HUES64 (cell line): Measurements from ENCODE around the gene KCNAB2.
"Not testable (repeated sequence)": the region's sequence is repeated elsewhere in the genome, so short reads cannot be mapped to it uniquely, and the experiment has no call there.

Experiments
- H3K27ac ChIP-seq: 2 replicates; pipeline ENCODE4 v1.7.0; 2013; ENCODE audit warnings: low read depth, low read length, inconsistent platforms
- H3K27me3 ChIP-seq: 2 replicates; pipeline ENCODE4 v1.6.1; 2013; ENCODE audit warnings: mild to moderate bottlenecking, low read length; ENCODE audit not compliant: insufficient read depth
- H3K36me3 ChIP-seq: 2 replicates; pipeline ENCODE4 v1.6.1; 2013; ENCODE audit warnings: mild to moderate bottlenecking, low read length; ENCODE audit not compliant: insufficient read depth
- H3K4me1 ChIP-seq: 2 replicates; pipeline ENCODE4 v1.6.1; 2013; ENCODE audit warnings: mild to moderate bottlenecking, low read length, moderate library complexity; ENCODE audit not compliant: insufficient read depth
- H3K4me3 ChIP-seq: 2 replicates; pipeline ENCODE4 v1.5.1; 2013; ENCODE audit warnings: mild to moderate bottlenecking, low read length, moderate library complexity
- H3K9ac ChIP-seq: 2 replicates; pipeline ENCODE4 v1.6.1; 2013; ENCODE audit warnings: mild to moderate bottlenecking, low read depth, low read length
- H3K9me3 ChIP-seq: 2 replicates; pipeline ENCODE4 v1.6.1; 2013; ENCODE audit warnings: low read depth, low read length; ENCODE audit not compliant: insufficient read depth
- WGBS: fragments of 150-250, 120-280 bp; methylation state at CpG from one replicate; pipeline ENCODE4 v1.1.7; 2013; ENCODE audit warnings: missing lambda C conversion rate; 5-methylcytosine and 5-hydroxymethylcytosine counted together

Gene KCNAB2

GRCh38 chr1:6063532-6064053, 17.9 kb downstream of the KCNAB2 start:
- H3K36me3 ChIP-seq, H3K4me1 ChIP-seq, H3K27ac ChIP-seq, H3K9me3 ChIP-seq, H3K9ac ChIP-seq, H3K4me3 ChIP-seq, H3K27me3 ChIP-seq: not testable (repeated sequence)
- 89% methylated on average over 7 of the region's 7 CpGs for WGBS

GRCh38 chr1:6065093-6065858, 19.6 kb downstream of the KCNAB2 start:
- Histone ChIP-seq H3K9me3 (no peaks in the 10 kb centered on the region), H3K9ac (no peak overlapping the region), H3K36me3 (no peaks in the 10 kb centered on the region), H3K27me3 (no peaks in the 10 kb centered on the region), H3K4me3 (no peak overlapping the region), H3K27ac (no peak overlapping the region), H3K4me1 (no peaks in the 10 kb centered on the region)
- 91% methylated on average over 28 of the region's 28 CpGs for WGBS

- no peak overlapping the region for H3K27ac ChIP-seq
Observed at GRCh38 chr1:6066680-6067079, 21.0 kb downstream of the KCNAB2 start.

GRCh38 chr1:6068073-6068472, 22.4 kb downstream of the KCNAB2 start:
- 92% methylated on average over 5 of the region's 5 CpGs for WGBS
- Histone ChIP-seq H3K27ac (no peak overlapping the region), H3K36me3 (no peaks in the 10 kb centered on the region), H3K4me1 (no peaks in the 10 kb centered on the region), H3K9me3 (no peaks in the 10 kb centered on the region), H3K4me3 (no peak overlapping the region), H3K27me3 (no peaks in the 10 kb centered on the region), H3K9ac (no peak overlapping the region)

More at GRCh38 chr1:6066680-6067079, 21.0 kb downstream of the KCNAB2 start:
- Histone ChIP-seq H3K9me3 (no peaks in the 10 kb centered on the region), H3K4me1 (no peaks in the 10 kb centered on the region), H3K4me3 (no peak overlapping the region), H3K27me3 (no peaks in the 10 kb centered on the region), H3K9ac (no peak overlapping the region), H3K36me3 (no peaks in the 10 kb centered on the region)
- WGBS = 89% methylated on average over 7 of the region's 8 CpGs

- Histone ChIP-seq H3K4me1 (no peaks in the 10 kb centered on the region), H3K36me3 (no peaks in the 10 kb centered on the region), H3K9ac (no peak overlapping the region), H3K27me3 (no peaks in the 10 kb centered on the region), H3K4me3 (no peak overlapping the region), H3K9me3 (no peaks in the 10 kb centered on the region), H3K27ac (no peak overlapping the region)
- 90% methylated on average over 9 of the region's 9 CpGs for WGBS
Observed at GRCh38 chr1:6068932-6069331, 23.2 kb downstream of the KCNAB2 start.

- no peaks in the 10 kb centered on the region for H3K4me1 ChIP-seq
- no peak overlapping the region for H3K27ac ChIP-seq
- no peak overlapping the region for H3K9ac ChIP-seq
- 95% methylated on average over 14 of the region's 14 CpGs for WGBS
- no peak overlapping the region for H3K4me3 ChIP-seq
- no peaks in the 10 kb centered on the region for H3K9me3 ChIP-seq
- H3K27me3 ChIP-seq = no peaks in the 10 kb centered on the region
- no peaks in the 10 kb centered on the region for H3K36me3 ChIP-seq
Observed at GRCh38 chr1:6069573-6069972, 23.9 kb downstream of the KCNAB2 start.

GRCh38 chr1:6070450-6070974, 24.8 kb downstream of the KCNAB2 start:
- 91% methylated on average over 9 of the region's 9 CpGs for WGBS
- no peaks in the 10 kb centered on the region for H3K4me1 ChIP-seq
- H3K4me3 ChIP-seq = no peak overlapping the region
- no peak overlapping the region for H3K27ac ChIP-seq
- H3K36me3 ChIP-seq = no peaks in the 10 kb centered on the region
- H3K9ac ChIP-seq = no peak overlapping the region
- H3K27me3 ChIP-seq = no peaks in the 10 kb centered on the region
- no peaks in the 10 kb centered on the region for H3K9me3 ChIP-seq

GRCh38 chr1:6071219-6071618, 25.5 kb downstream of the KCNAB2 start:
- H3K4me1 ChIP-seq = no peaks in the 10 kb centered on the region
- H3K9me3 ChIP-seq = no peaks in the 10 kb centered on the region
- no peak overlapping the region for H3K27ac ChIP-seq
- no peaks in the 10 kb centered on the region for H3K36me3 ChIP-seq
- WGBS = 94% methylated on average over 13 of the region's 13 CpGs
- no peak overlapping the region for H3K9ac ChIP-seq
- H3K4me3 ChIP-seq = no peak overlapping the region
- H3K27me3 ChIP-seq = no peaks in the 10 kb centered on the region

GRCh38 chr1:6072774-6073479, 27.2 kb downstream of the KCNAB2 start:
- Histone ChIP-seq H3K27me3 (no peaks in the 10 kb centered on the region), H3K27ac (no peak overlapping the region), H3K4me1 (no peaks in the 10 kb centered on the region), H3K4me3 (no peak overlapping the region), H3K9ac (no peak overlapping the region), H3K9me3 (no peaks in the 10 kb centered on the region), H3K36me3 (no peaks in the 10 kb centered on the region)
- whole genome bisulfite sequencing = 92% methylated on average over 17 of the region's 17 CpGs

GRCh38 chr1:6073480-6074053, 27.9 kb downstream of the KCNAB2 start:
- Histone ChIP-seq H3K36me3 (no peaks in the 10 kb centered on the region), H3K4me3 (no peak overlapping the region), H3K27ac (no peak overlapping the region), H3K9me3 (no peaks in the 10 kb centered on the region), H3K9ac (no peak overlapping the region), H3K4me1 (no peaks in the 10 kb centered on the region), H3K27me3 (no peaks in the 10 kb centered on the region)
- 93% methylated on average over 15 of the region's 15 CpGs for WGBS
